ENCODE results near the gene LDLRAD2.

DNA sequence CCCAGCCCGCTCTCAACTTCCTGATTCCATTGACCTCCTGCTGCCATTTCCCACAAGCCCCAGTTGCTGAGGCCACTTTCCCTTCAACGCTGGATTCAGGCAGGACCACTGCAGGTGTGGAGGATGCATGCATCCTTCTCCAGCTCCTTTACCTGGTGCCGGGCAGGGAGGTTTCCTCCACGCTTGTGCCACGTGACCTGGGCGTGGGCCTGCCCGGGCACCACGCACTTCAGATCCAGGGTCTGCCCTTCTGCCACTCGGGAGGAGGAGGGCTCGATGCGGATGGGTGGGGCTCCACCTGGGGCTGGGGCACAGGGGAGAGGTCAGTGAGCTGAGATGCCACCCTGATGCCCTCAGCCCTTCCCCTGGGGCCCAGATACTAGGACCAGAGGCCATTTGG, 31.9 kb downstream of the LDLRAD2 start:
- TF ChIP-seq, protein P1, sequence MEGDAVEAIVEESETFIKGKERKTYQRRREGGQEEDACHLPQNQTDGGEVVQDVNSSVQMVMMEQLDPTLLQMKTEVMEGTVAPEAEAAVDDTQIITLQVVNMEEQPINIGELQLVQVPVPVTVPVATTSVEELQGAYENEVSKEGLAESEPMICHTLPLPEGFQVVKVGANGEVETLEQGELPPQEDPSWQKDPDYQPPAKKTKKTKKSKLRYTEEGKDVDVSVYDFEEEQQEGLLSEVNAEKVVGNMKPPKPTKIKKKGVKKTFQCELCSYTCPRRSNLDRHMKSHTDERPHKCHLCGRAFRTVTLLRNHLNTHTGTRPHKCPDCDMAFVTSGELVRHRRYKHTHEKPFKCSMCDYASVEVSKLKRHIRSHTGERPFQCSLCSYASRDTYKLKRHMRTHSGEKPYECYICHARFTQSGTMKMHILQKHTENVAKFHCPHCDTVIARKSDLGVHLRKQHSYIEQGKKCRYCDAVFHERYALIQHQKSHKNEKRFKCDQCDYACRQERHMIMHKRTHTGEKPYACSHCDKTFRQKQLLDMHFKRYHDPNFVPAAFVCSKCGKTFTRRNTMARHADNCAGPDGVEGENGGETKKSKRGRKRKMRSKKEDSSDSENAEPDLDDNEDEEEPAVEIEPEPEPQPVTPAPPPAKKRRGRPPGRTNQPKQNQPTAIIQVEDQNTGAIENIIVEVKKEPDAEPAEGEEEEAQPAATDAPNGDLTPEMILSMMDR (IDR thresholded peaks at IDR 0.05) = no peak
- TF ChIP-seq POLR2A (IDR thresholded peaks at IDR 0.05) = no peak

All from testis (tissue), 2 donors.